Measurements from ENCODE around the gene FANCM.

DNA sequence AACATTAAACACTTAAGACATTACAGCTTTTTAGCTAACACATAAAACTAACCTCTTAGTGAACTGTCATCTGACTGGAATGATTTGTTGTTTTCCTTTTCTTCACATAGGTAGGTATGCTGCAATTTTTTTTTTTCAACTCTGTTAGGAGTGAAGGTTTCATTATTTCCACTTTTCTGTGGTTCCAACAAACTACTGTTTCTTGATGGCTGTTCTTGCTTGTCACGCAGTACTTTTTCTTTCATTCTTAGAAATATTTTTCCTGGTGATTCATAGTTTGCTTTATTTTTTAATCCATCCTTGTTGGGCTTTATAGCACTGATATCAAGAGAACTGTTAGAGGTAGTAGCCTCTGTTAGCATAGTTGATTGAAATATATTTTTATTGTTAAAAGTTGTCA, 111.0 kb downstream of the FANCM start:
- no peak for TF ChIP-seq EZH2phosphoT487 (IDR thresholded peaks at IDR 0.05; ENCODE audit: insufficient read depth, low read depth)
- no peak for TF ChIP-seq EZH2 (IDR thresholded peaks at IDR 0.05; ENCODE audit: insufficient read depth, poor library complexity, severe bottlenecking)
